ENCODE measurements around the gene FYB1.

The FYB1 gene

GRCh38 chr5:39076101-39076756 is 143.1 kb downstream of the FYB1 start:
- no peak for DNase-seq

GRCh38 chr5:39074017-39074814 is 145.1 kb downstream of the FYB1 start, which contains the start of gene RICTOR:
RICTOR (minus strand) TSS chr5:39074399; CDS start chr5:39074377, 22 bp downstream.
- DNase-seq: peak; percentile 83

- DNase-seq: no peak
Measured at GRCh38 chr5:39073767-39074016, 145.7 kb downstream of the FYB1 start.

- peak; percentile 30 for DNase-seq
Measured at GRCh38 chr5:39072925-39073766, 146.2 kb downstream of the FYB1 start.

GRCh38 chr5:39068099-39068498 is 151.3 kb downstream of the FYB1 start:
- DNase-seq: no peak

- DNase-seq: no peak
Measured at GRCh38 chr5:39064450-39064849, 154.9 kb downstream of the FYB1 start.

GRCh38 chr5:39063037-39063436 is 156.3 kb downstream of the FYB1 start:
- DNase-seq: no peak

GRCh38 chr5:39062530-39062929 is 156.8 kb downstream of the FYB1 start:
- DNase-seq: no peak

- DNase-seq: no peak
Measured at GRCh38 chr5:39062104-39062503, 157.3 kb downstream of the FYB1 start.

GRCh38 chr5:39059064-39059463 is 160.3 kb downstream of the FYB1 start:
- no peak for DNase-seq

- DNase-seq: no peak
Measured at GRCh38 chr5:39058178-39058921, 161.0 kb downstream of the FYB1 start.

- no peak for DNase-seq
Measured at GRCh38 chr5:39057734-39058133, 161.6 kb downstream of the FYB1 start.

- no peak for DNase-seq
Measured at GRCh38 chr5:39055768-39056398, 163.5 kb downstream of the FYB1 start.

All from NCI-H510A (cell line).